Breast epithelium (tissue), 4 donors: ENCODE results near the gene KIR3DL1. TPM values are rescaled to one million over a fixed set of nuclear protein-coding genes. Genes with fewer than 3 reads are reported as not detected.
"Not testable (repeated sequence)": the region's sequence is repeated elsewhere in the genome, so short reads cannot be mapped to it uniquely, and the experiment has no call there.

Experiments
- DNase-seq, 2 donors: peaks; one replicate each; pipeline ENCODE4 v3.0.0-alpha.2; 2019; ENCODE audit warnings: low spot score in 2 of 2
- H3K27ac ChIP-seq, 2 donors: fragments of 200-600 bp; sonication (generic) in 1 of 2; one replicate each; pipeline ENCODE4 v1.5.1; 2016 to 2019; ENCODE audit warnings: mild to moderate bottlenecking in 1 of 2
- H3K27me3 ChIP-seq, 2 donors: fragments of 200-600 bp; sonication (generic) in 1 of 2; one replicate each; pipeline versions ENCODE4 v1.5.1 to v1.6.0; 2017 to 2019; ENCODE audit warnings: control low read depth in 1 of 2, mild to moderate bottlenecking in 1 of 2
- H3K36me3 ChIP-seq: fragments of 200-600 bp; one replicate; pipeline ENCODE4 v1.5.1; 2019
- H3K4me1 ChIP-seq, 2 donors: fragments of 200-600 bp; sonication (generic); one replicate each; pipeline ENCODE4 v1.5.1; 2016 to 2019; ENCODE audit warnings: control low read depth in 1 of 2
- H3K4me3 ChIP-seq, 3 donors: fragments of 200-600 bp; sonication (generic); 1 replicate in 2 of 3; 2 replicates in 1 of 3; pipeline ENCODE4 v1.5.1; 2016 to 2019; ENCODE audit warnings: mild to moderate bottlenecking in 3 of 3, moderate library complexity in 2 of 3
- H3K9me3 ChIP-seq, 2 donors: fragments of 200-600 bp; sonication (generic) in 1 of 2; one replicate each; pipeline ENCODE4 v1.5.1; 2016 to 2019; ENCODE audit warnings: control low read depth in 1 of 2
- intact Hi-C: fragments of 100-400 bp; cut with DNase I; formaldehyde crosslinking; loops from one replicate; pipeline ENCODE4 v1.15.1; 2023; ENCODE audit warnings: low total_unique reads
- total RNA-seq, 3 donors: library from RNA; depleted of rRNA; stranded (reverse); fragments of >200 nt; gene quantifications; one replicate each; pipeline ENCODE4 v1.1.0, GENCODE V29; 2016

The KIR3DL1 gene
- total RNA-seq, result under 1 TPM in 1 of 3 donors, not detected in 2; 0.59 TPM

DNA sequence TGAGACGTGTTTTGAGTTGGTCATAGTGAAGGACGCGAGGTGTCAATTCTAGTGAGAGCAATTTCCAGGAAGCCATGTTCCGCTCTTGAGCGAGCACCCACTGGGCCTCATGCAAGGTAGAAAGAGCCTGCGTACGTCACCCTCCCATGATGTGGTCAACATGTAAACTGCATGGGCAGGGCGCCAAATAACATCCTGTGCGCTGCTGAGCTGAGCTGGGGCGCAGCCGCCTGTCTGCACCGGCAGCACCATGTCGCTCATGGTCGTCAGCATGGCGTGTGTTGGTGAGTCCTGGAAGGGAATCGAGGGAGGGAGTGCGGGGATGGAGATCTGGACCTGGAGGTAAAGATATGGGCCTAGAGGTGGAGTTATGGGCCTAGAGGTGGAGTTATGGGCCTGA, at the start of gene KIR3DL1:
TSS of gene KIR3DL1 (plus strand) at position 218 of the 400 bp plus-strand sequence.
- H3K27ac ChIP-seq, DNase-seq, intact Hi-C loops, H3K4me3 ChIP-seq, H3K36me3 ChIP-seq, H3K27me3 ChIP-seq, H3K4me1 ChIP-seq: not testable (repeated sequence)
- H3K9me3 ChIP-seq, result peaks cover 0 to 16% of the 10 kb centered on the region in 2 donors

GRCh38 chr19:54769646-54770045, 46.6 kb upstream of the KIR3DL1 start, which contains the start of gene KIR2DL1:
Gene KIR2DL1 (plus strand): TSS chr19:54769793. CDS start chr19:54769851, 58 bp downstream.
- DNase-seq, H3K4me1 ChIP-seq, H3K4me3 ChIP-seq, H3K36me3 ChIP-seq, H3K27me3 ChIP-seq, intact Hi-C loops, H3K9me3 ChIP-seq, H3K27ac ChIP-seq: not testable (repeated sequence)

DNA sequence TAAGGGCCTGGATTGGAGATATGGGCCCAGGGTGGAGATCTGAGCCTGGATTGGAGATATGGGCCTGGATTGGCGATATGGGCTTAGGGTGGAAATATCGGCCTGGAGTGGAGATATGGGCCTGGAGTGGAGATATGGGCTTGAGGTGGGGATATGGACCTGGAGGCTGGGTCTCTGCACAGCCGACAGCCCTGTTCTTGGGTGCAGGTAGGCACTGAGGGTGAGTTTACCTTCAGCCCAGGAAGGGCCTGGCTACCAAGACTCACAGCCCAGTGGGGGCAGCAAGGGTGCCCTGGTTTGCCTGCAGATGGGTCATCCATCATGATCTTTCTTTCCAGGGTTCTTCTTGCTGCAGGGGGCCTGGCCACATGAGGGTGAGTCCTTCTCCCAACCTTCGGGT, 45.8 kb upstream of the KIR3DL1 start:
- H3K27ac ChIP-seq, DNase-seq, H3K4me3 ChIP-seq, intact Hi-C loops, H3K27me3 ChIP-seq, H3K4me1 ChIP-seq, H3K36me3 ChIP-seq, H3K9me3 ChIP-seq: not testable (repeated sequence)

DNA sequence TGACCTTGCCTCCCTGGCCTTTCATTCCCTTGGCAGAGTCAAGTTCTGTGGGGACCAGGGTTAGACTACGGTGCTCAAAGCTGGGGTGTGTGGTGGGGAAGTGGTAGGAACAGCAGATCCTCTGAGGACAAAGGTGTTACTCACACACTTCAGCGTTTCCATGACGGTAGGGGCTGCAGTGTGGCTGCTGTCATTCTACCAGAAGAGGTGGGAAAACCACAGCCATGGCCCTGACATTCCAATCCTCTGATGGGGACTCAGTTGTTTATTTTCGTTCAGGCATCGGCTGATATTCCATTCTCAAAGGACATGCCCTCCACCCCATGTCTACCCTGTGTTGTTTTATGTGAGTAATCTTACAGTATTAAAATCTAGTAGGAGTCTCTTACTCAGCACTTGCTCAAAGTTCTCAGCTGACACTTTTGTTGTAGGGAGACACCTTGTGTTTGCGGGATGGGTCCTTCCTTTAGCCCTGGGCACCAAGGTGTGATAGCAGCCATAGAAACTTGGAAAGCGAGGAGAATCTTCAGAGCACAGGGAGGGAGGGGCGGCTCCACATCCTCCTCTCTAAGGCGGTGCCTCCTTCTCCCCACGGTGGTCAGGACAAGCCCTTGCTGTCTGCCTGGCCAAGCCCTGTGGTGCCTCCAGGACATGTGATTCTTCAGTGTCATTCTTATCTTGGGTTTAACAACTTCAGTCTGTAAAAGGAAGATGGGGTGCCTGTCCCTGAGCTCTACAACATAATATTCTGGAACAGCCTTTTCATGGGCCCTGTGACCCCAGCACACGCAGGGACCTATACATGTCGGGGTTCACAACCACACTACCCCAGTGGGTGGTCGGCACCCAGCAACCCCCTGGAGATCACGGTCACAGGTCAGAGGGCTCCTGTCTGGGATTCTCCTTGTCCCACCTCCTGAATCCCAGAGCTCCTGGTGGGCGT, 45.0 kb upstream of the KIR3DL1 start:
- H3K36me3 ChIP-seq, DNase-seq, intact Hi-C loops, H3K4me3 ChIP-seq, H3K27ac ChIP-seq, H3K9me3 ChIP-seq, H3K27me3 ChIP-seq, H3K4me1 ChIP-seq: not testable (repeated sequence)

DNA sequence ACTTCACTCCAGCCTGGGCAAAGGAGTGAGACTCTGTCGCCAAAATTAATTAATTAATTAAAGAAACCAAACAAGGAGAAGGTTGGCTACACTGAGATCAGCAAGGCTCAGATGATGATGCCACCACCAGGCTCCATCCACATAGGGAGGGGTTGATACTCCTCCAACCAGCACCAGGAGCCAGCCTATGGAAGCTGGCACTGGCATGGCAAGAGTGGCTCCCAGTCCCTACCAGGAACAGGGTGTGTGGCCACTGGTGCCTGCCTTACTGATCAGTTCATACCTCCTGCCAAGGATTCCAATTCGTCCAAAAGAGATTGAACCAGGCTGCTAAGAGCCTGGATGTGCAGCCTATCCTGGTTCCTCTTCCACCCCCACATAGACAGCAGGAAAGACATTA, 43.6 kb upstream of the KIR3DL1 start:
- DNase-seq, H3K36me3 ChIP-seq, H3K4me3 ChIP-seq, intact Hi-C loops, H3K27me3 ChIP-seq, H3K9me3 ChIP-seq, H3K27ac ChIP-seq, H3K4me1 ChIP-seq: not testable (repeated sequence)

DNA sequence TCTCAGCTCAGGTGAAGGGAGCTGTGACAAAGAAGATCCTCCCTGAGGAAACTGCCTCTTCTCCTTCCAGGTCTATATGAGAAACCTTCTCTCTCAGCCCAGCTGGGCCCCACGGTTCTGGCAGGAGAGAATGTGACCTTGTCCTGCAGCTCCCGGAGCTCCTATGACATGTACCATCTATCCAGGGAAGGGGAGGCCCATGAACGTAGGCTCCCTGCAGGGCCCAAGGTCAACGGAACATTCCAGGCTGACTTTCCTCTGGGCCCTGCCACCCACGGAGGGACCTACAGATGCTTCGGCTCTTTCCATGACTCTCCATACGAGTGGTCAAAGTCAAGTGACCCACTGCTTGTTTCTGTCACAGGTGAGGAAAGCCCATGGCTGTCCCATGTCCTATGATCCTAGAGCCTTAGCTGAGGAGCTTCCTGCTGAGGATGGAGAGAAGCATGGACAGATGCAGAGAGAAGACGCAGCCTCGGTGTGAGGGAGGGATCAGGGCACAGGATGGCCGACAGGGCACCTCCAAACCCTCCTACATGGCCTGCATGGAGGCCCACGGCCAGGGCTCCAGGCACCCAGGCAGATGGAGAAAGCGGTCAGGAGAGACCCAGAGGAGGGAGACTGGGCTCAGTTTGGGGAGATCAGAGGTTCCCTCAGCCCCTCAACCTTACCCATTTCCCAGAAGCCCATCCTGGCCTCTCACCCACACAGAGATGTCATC, 41.0 kb upstream of the KIR3DL1 start:
- H3K4me1 ChIP-seq, H3K9me3 ChIP-seq, H3K27ac ChIP-seq, H3K4me3 ChIP-seq, H3K36me3 ChIP-seq, DNase-seq, H3K27me3 ChIP-seq, intact Hi-C loops: not testable (repeated sequence)

- H3K27me3 ChIP-seq, DNase-seq, H3K4me3 ChIP-seq, H3K27ac ChIP-seq, H3K36me3 ChIP-seq, H3K9me3 ChIP-seq, intact Hi-C loops, H3K4me1 ChIP-seq: not testable (repeated sequence)
These were observed 40.4 kb upstream of the KIR3DL1 start for GRCh38 chr19:54775830-54776229.

GRCh38 chr19:54777851-54778250, 38.4 kb upstream of the KIR3DL1 start:
- not testable (repeated sequence) for H3K36me3 ChIP-seq, H3K27ac ChIP-seq

GRCh38 chr19:54778896-54779295, 37.4 kb upstream of the KIR3DL1 start:
- H3K4me1 ChIP-seq, H3K4me3 ChIP-seq, DNase-seq, H3K9me3 ChIP-seq, H3K27ac ChIP-seq, intact Hi-C loops, H3K36me3 ChIP-seq, H3K27me3 ChIP-seq: not testable (repeated sequence)

More at GRCh38 chr19:54777851-54778250, 38.4 kb upstream of the KIR3DL1 start:
- H3K9me3 ChIP-seq, H3K4me3 ChIP-seq, H3K4me1 ChIP-seq, intact Hi-C loops, H3K27me3 ChIP-seq, DNase-seq: not testable (repeated sequence)

- H3K36me3 ChIP-seq, intact Hi-C loops, H3K9me3 ChIP-seq, H3K4me1 ChIP-seq, H3K4me3 ChIP-seq, H3K27ac ChIP-seq, DNase-seq, H3K27me3 ChIP-seq: not testable (repeated sequence)
These were observed 33.4 kb upstream of the KIR3DL1 start for GRCh38 chr19:54782916-54783315.

DNA sequence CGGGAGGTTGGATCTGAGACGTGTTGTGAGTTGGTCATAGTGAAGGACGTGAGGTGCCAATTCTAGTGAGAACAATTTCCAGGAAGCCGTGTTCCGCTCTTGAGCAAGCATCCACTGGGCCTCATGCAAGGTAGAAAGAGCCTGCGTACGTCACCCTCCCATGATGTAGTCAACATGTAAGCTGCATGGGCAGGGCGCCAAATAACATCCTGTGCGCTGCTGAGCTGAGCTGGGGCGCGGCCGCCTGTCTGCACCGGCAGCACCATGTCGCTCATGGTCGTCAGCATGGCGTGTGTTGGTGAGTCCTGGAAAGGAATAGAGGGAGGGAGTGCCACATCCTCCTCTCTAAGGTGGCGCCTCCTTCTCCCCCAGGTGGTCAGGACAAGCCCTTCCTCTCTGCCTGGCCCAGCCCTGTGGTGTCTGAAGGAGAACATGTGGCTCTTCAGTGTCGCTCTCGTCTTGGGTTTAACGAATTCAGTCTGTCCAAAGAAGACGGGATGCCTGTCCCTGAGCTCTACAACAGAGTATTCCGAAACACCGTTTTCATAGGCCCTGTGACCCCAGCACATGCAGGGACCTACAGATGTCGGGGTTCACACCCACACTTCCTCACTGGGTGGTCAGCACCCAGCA, 30.1 kb upstream of the KIR3DL1 start:
- intact Hi-C loops, H3K36me3 ChIP-seq, H3K4me3 ChIP-seq, H3K9me3 ChIP-seq, H3K27ac ChIP-seq, DNase-seq, H3K4me1 ChIP-seq, H3K27me3 ChIP-seq: not testable (repeated sequence)

DNA sequence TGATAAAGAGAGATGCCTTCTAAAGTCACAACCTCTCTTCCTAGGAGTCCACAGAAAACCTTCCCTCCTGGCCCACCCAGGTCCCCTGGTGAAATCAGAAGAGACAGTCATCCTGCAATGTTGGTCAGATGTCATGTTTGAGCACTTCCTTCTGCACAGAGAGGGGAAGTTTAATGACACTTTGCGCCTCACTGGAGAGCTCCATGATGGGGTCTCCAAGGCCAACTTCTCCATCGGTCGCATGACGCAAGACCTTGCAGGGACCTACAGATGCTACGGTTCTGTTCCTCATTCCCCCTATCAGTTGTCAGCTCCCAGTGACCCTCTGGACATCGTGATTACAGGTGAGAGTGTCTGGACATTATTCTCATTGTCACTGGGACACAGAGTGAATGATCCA, 28.1 kb upstream of the KIR3DL1 start:
- H3K4me1 ChIP-seq, H3K36me3 ChIP-seq, H3K4me3 ChIP-seq, H3K9me3 ChIP-seq, H3K27me3 ChIP-seq, H3K27ac ChIP-seq, DNase-seq, intact Hi-C loops: not testable (repeated sequence)
